ENCODE results near the gene C6orf89.

C6orf89 gene, protein sequence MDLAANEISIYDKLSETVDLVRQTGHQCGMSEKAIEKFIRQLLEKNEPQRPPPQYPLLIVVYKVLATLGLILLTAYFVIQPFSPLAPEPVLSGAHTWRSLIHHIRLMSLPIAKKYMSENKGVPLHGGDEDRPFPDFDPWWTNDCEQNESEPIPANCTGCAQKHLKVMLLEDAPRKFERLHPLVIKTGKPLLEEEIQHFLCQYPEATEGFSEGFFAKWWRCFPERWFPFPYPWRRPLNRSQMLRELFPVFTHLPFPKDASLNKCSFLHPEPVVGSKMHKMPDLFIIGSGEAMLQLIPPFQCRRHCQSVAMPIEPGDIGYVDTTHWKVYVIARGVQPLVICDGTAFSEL

DNA sequence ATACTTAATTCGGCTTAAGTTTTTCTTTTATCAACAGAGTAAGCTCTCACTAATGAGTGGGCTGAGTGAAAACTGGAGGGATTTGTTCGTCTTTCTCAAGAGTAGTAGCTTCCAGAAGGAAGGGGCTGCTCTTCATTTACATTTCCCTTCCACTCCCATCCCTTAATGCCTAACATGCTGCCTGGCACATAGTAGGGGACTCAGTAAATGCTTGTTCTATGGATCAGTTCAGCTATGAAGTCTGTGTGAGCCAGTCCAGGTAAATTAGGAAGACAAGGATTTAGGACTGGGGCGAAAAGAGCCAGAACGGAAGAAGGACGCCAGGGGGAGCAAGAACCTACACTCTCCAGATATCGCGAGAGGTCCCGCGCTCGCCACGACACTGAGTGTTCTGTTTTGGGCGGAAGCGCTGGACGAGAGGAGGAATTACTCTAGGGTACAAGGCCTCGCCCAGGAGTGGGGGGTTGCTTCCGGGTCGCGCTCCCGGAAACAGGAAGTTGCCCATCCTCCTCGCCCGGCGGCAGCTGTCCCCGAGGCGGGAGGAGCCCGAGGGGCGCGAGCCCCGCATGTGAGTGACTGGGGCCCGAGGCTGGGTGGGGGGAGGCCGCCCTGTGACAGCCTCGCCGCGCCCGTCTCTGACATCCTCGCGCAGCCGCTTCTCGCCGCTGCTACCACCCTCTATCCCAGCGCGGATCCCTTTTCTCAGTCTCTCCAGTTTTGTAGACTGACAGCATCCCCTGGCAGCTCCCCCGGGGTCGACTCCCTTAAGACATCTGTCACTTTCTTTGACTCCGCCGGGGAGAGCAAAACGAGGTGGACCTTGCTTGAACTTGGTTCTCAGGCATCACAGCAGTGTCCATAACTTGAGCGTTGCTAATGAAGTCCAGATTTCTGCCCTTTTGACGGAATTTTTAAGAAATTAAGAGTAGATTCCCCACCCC lies at the start of gene C6orf89:
TSS of gene C6orf89 (plus strand) at position 492 of the 941 bp plus-strand sequence. CDS start 13,493 bp downstream, outside the sequence.
- peak; percentile 97 for DNase-seq

DNA sequence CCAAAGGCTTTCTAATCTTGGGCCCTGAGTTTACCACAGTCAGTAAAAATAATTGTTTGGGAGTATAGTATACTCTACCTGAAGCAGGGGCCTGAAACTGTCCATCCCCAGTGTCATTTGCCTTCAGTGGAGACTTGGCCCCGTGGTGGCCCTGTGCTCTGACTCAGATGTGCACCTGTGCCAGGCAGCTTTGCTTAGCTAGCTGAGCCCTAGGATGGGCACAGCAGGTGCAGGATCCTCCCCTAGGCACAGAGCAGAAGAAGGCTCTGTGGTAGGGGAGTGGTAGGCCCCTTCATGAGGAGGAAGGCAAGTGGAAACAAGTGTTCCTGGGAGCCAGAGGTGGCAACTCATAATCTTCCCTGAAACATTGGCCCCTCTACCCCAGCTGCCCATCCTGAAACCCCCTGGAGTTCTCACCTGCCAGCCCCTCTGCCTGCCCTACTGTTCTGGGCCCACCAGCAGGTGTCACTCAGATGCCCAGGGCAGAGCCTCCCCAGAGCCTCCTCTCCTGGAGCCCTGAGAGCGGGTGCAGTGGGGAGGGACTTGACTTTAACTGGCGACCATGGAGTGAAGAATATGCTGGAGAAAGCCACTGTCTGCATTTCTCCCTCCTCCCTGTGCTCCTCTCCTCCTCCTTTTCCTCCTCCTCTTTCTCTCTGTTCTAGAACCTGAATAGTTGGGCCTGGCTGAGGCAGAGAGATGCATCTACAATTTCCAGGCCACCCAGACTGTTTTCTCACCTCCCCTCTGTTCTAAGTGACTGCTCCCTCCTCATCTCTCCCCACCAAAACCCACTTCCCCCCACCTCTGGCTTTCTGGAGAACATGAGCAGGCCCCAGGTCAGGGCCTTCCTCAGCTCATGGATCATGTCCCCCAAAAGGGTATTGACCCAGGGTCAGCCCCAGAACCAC lies 49.4 kb upstream of the C6orf89 start:
- no peak for DNase-seq

- no peak for DNase-seq
Observed at GRCh38 chr6:36837022-36837339, 48.8 kb upstream of the C6orf89 start.

- no peak for DNase-seq
Observed at GRCh38 chr6:36837686-36838085, 48.1 kb upstream of the C6orf89 start.

DNA sequence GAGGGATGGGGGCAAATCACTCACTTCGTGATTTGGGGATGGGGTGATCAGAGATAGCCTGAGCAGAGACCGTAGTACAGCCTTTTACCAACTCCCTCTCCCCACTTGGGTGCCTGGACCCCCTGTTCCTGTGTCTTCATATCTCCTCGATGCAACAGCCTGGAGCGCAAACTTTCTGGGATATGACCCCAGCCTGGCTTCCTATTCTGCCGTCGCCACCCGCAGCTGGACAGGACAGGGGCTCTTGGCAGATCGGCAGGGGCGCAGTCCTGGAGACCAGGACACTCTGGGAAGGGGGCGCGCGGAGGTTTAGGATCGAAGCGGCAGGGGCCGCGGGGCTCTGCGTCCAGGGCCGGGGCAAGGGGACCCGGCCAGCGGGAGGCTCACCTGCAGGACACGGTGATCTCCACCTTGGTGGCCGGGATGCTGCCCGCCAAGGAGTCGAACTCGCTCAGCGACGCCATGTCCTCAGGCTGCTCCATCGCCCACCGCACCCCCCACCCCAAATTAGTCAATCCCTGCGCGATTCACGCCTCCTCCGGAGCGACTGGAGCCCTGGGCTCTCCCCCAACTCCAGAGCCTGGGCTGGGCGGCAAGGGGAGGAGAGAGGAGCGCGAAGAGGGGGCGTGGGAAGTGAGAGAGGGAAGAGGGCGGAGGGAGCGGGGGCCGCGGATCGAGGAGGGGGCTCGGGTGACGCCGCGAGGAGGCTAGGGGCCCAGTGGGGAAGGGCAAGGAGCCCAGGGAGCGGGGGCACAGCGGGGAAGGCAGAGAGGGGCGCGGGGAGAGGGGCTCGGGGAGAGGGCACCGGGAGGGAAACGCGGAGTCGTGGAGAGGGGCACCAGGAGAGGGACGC lies 46.6 kb upstream of the C6orf89 start, which contains the start of gene CPNE5:
TSS of gene CPNE5 (minus strand) at position 549 of the 853 bp plus-strand sequence. CDS start at position 482, 67 bp downstream.
- DNase-seq = no peak

GRCh38 chr6:36839749-36840431 lies 45.9 kb upstream of the C6orf89 start:
- peak; percentile 1 for DNase-seq

DNA sequence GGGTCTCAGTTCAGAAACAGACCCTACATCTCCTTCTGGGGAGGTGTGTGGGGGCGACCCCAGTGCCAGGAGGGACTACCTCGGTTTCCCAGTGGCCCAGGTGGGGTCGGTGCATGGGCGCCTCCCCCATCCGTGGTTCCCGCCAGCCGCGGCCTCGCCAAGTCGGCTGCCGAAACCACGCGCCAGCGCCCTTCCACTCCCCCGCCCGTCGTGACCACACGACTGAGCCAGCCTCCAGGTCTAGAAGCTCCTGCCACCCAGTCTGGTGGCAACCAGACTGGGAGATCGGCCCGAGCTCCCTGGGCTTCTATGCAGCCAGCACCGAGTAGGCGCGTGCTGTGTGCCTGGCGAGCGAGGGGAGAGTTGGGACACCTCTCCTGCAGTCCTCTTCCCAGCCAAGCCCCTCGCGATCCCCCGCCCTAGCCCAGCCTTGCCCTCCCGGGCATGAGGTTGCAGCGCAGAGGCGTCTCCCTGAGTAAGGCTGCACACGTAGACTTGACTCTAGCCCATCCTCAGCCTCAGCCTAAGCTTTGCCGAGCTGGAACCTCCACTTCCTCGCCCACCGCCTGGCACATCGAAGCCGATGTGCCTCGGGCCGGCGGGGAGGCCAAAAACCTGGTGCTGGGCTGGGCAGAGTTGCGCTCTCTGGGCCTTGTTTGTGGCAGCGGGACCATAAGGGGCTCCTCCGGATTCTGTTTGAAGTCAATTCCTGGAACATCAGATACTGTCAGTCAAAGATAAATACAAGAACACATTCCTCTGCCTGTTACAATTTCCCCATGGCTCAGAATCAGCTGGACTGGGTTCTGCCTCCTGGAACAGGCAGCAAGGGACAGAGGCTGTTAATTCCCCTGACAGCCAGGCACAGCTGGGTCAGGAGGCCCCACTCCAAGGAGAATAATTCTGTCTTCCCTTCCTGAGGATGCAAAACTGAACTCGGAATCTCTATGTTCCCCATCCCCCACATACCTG lies 45.0 kb upstream of the C6orf89 start:
- DNase-seq = no peak

- DNase-seq = no peak
Observed at GRCh38 chr6:36841756-36842155, 44.0 kb upstream of the C6orf89 start.

- no peak for DNase-seq
Observed at GRCh38 chr6:36843170-36843569, 42.6 kb upstream of the C6orf89 start.

DNA sequence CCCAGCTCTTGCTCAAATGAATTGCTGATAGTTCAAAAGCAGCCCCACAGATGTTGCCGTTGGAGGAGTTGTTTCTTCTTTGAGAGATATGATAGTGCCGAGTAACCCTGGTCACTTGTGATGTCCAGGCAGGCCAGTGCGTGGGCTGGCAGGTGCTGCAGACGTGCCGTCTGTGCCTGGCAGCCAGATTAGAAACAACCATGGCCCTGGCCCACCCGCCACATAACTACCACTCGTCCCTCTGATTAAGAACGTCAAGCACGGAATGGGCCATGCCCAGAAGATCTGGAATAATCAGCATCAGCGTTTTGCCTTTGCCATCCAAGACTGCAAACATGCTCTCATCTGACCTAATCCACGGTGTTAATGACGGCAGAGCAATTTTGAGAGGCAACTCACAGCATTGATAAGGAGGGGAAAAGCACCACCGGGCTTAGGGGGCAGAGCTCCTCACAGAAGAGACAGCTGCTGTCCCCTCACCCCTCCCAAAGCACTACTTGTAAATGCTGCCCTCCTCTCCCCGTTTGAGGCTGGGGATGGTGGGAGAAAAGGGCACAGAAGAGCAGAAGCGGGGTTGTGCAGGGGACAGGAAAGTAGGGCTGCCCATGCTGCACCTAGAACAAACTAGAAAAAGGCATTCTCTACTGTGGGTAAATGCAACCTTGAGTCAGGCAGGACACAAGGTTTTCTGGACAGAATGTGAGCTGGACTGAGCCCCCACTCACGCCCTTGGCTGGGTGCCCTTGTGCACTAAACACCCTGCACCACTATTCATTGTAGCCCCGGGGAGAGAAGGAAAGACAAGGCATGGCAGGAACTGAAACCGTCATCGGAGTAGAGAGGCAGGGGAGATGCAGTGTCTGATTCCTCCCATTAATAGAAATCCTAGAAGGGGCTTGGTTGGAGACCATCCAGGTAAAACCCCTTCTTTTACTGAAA lies 41.3 kb upstream of the C6orf89 start:
- no peak for DNase-seq

DNA sequence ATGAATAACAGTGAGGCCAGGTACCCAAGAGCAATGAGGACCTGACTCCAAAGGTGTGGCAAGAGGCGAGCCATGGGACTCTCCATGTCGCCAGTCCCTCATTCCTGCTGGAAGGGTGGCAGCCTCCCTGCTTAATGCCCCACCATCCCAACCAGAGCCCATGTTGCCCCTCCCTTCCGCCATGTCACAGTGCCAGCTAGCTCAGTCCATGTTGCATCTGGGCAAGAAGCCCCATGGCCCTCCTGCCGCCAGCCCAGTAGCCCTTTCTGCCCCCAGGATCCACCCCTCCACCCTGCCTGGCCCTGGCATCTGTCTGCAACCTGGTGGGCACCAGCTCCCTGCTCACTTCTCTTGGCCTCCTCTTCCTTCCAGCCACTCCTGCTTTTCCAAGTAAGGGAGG lies 40.5 kb upstream of the C6orf89 start:
- DNase-seq = no peak

GRCh38 chr6:36847152-36847551 lies 38.6 kb upstream of the C6orf89 start:
- no peak for DNase-seq

DNA sequence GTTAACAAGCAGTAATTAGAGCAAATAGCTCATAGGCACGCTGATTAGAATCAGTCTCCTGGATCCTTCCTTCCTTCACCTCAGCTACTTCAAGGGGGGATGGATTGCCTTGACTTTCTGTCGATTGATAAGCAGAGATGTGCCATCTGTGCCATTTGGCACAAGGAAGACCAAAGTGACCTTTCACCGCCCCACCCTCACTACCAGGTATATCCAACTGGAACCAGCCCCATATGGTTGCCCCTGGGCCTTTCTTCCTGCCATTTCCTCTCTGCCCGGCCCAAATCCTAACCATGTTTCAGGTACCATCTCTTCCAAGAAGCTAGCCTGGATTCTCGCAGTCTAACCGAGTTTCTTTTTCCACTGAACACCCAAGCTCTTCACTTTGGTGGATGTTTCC lies 37.8 kb upstream of the C6orf89 start:
- DNase-seq = no peak

DNA sequence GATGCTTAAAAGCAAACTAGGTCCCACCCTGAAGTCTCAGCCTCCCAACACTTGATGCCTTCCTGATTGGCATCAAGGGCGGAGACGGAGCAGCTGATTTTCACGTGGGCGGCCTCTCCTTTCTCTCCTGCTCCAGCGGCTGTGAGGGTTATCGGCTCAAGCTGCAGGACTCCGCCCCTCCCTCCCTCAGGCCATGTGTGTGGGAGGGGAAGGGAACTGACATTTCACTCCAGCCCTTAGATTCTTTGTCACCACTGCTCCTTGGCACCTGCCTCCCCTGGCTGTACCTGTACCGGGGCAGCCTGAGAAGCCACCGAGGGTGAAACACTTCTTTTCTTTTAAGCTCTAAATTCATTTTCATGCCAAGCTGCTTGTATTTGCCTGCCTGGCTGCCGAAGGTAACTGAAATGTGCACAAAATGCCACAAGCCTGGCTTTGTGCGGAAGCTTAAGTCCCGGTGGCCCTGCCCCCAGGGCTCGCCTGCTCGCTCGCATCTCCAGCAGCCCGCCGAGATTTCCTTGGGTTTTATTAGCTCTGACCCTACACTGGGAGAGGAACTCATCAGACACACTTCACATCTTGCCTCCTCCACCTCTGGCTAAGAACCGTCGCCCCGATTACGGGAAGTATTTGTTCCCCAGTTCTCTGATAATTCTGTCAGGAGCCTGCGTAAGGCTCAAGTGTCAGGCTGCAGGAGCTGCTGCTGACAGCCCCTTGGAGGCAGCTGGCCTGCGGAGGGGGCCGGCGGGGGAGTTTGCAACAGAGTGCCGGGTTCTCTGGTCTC lies 36.9 kb upstream of the C6orf89 start:
- DNase-seq = peak; percentile 36

DNA sequence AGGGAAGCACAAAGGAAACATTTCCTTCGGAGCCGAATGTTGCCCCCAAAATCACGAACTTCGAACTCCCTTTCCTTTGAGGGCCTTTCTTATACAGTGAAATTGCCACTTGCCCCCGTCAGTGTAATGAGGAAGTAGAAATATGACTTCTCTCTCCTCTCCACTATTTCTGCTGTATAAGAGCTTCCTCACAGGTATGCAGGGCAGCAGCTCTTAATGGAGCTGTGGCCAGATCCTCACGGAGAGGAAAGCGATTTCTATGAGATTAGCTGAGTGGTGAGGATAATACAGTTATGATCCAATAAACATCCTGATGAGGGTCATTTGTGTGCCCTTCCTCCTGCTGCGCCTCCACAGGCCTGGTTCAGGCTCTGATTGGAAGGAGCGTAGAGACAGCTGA lies 35.7 kb upstream of the C6orf89 start:
- no peak for DNase-seq

DNA sequence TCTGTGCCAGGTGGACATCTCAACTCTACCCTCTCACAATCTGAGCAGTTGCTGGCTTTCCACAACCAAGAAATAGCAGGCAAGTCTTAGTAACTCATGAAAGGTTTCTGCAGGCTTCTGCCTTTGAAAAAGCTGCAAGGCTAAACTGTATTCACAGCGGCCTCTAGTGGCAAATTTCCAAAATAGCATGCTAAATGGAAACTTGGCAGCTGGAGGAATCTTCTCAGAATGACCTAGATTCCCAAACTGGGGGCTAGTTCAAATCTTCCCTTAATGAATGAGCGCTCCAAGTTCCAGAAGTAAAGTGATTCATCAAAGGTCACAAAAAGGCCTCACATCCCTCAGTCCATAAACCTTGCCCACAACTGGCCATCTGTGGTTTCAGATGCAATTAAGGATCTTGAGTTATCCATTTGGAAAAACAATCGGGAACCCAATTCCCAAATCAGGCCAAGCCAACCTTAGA lies 34.6 kb upstream of the C6orf89 start:
- peak; percentile 20 for DNase-seq

DNA sequence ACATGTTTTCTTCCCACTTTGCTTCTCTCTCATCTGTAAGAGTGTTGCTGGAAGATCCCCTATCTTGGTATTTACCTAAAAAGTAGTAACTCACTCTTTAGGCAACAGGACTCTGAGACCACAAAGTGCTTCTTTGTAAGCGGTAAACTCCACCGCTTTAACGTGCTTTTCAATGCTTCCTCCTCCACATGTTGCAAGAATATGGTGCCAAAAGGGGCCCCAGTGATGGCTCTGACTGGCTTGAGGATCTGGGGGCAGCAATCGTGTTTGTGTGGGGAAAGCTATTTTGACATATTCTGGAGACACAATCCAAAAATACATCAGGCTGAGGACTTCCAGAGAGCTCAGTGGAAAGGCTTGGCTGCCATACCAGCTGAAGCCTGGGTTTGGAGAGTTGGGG lies 34.1 kb upstream of the C6orf89 start:
- DNase-seq = no peak
